OCI-LY7 (cell line): ENCODE measurements around the gene PANK2. TPM values are rescaled to one million over a fixed set of nuclear protein-coding genes. Genes with fewer than 3 reads are reported as not detected.
"Not testable (repeated sequence)": the region's sequence is repeated elsewhere in the genome, so short reads cannot be mapped to it uniquely, and the experiment has no call there.

ENCODE experiments used
- BruUV-seq: library from RNA; stranded (reverse); fragments of 400-500 nt; replicated peaks from 2 replicates; lab custom pipeline; 2021; lab: Mats Ljungman, UMichigan
- CTCF ChIA-PET: fragments of 300-600 bp; sonication (Branson Sonifier 250); formaldehyde crosslinking; loops from one replicate; lab custom pipeline; 2022; ENCODE audit warnings: antibody characterized with exemption; ENCODE audit not compliant: unreplicated experiment; lab: Charles Lee
- POLR2A ChIA-PET: fragments of 300-600 bp; sonication (Branson Sonifier 250); formaldehyde crosslinking; loops from one replicate; lab custom pipeline; 2022; ENCODE audit warnings: antibody characterized with exemption; lab: Charles Lee
- DNase-seq: peaks from one replicate; pipeline ENCODE4 v3.0.0-alpha.2; 2015; ENCODE audit warnings: low spot score
- H2AFZ ChIP-seq: fragments of 200-600 bp; sonication (generic), shearing (Covaris generic); 2 replicates; pipeline ENCODE4 v1.6.1; 2014; ENCODE audit warnings: mild to moderate bottlenecking, antibody characterized with exemption, low read length, moderate library complexity
- H3K27ac ChIP-seq: fragments of 200-600 bp; sonication (generic); 2 replicates; pipeline ENCODE4 v1.5.1; 2014; ENCODE audit warnings: mixed run types, low read depth, mild to moderate bottlenecking, moderate library complexity, low read length, inconsistent platforms; ENCODE audit not compliant: poor library complexity, severe bottlenecking
- H3K36me3 ChIP-seq: fragments of 200-600 bp; sonication (generic); 2 replicates; pipeline ENCODE4 v1.6.1; 2014; ENCODE audit warnings: mild to moderate bottlenecking, antibody characterized with exemption, low read length, moderate library complexity, mixed read lengths; ENCODE audit not compliant: insufficient read depth
- H3K4me1 ChIP-seq: fragments of 200-600 bp; sonication (generic); 2 replicates; pipeline ENCODE4 v1.5.1; 2014; ENCODE audit warnings: mild to moderate bottlenecking, low read length; ENCODE audit not compliant: insufficient read depth, poor library complexity, severe bottlenecking
- H3K4me2 ChIP-seq: fragments of 200-600 bp; sonication (generic); 2 replicates; pipeline ENCODE4 v1.6.1; 2014; ENCODE audit warnings: mild to moderate bottlenecking, low read length
- H3K4me3 ChIP-seq: fragments of 200-600 bp; sonication (generic); 2 replicates; pipeline ENCODE4 v1.5.1; 2014; ENCODE audit warnings: mild to moderate bottlenecking, low read depth, low read length; ENCODE audit not compliant: poor library complexity, severe bottlenecking
- H3K79me2 ChIP-seq: fragments of 200-600 bp; sonication (generic); 2 replicates; pipeline ENCODE4 v1.6.1; 2016; ENCODE audit warnings: low read depth, mild to moderate bottlenecking, low read length, moderate library complexity, mixed read lengths; ENCODE audit not compliant: insufficient read depth
- H3K9me2 ChIP-seq: fragments of 200-600 bp; sonication (generic); 2 replicates; pipeline ENCODE4 v1.6.1; 2016; ENCODE audit warnings: mild to moderate bottlenecking, low read length, mixed read lengths; ENCODE audit not compliant: insufficient read depth
- H3K9me3 ChIP-seq: fragments of 200-600 bp; sonication (generic); 2 replicates; pipeline ENCODE4 v1.6.1; 2014; ENCODE audit warnings: mild to moderate bottlenecking, mixed run types, low read length, mixed read lengths
- H4K20me1 ChIP-seq: fragments of 200-600 bp; sonication (generic); 2 replicates; pipeline ENCODE4 v1.6.1; 2014; ENCODE audit warnings: mild to moderate bottlenecking, antibody characterized with exemption, low read length, moderate library complexity, mixed read lengths; ENCODE audit not compliant: insufficient read depth
- CTCF ChIP-seq: fragments of 200-600 bp; sonication (generic); conservative IDR thresholded peaks from 2 replicates; pipeline ENCODE4 v1.5.1; 2014; ENCODE audit warnings: mild to moderate bottlenecking, antibody characterized with exemption, low read length, moderate library complexity, mixed read lengths
- EZH2phosphoT487 ChIP-seq: fragments of 200-600 bp; sonication (generic); IDR thresholded peaks from 2 replicates; pipeline ENCODE4 v1.6.1; 2018; ENCODE audit warnings: low read depth, borderline replicate concordance, mild to moderate bottlenecking, mixed run types, antibody characterized with exemption, low read length, moderate library complexity, mixed read lengths
- intact Hi-C: fragments of 100-400 bp; cut with micrococcal nuclease; formaldehyde crosslinking; loops from one replicate; pipeline ENCODE4 v1.10.0; 2022; ENCODE audit not compliant: unreplicated experiment
- total RNA-seq, 2 experiments: library from RNA; depleted of rRNA in 1 of 2; stranded (reverse); fragments of >200 nt in 1 of 2; shearing (Covaris generic) in 1 of 2; gene quantifications; 2 replicates each; pipeline ENCODE4 v1.2.3, GENCODE V29; 2014 to 2022

The PANK2 gene
- total RNA-seq, 2 experiments from 2014 or later = 40.9 to 66.6 TPM

- Histone ChIP-seq H3K9me3 (no peaks in the 10 kb centered on the region), H3K27ac (no peak overlapping the region), H3K4me1 (peaks cover 18% of the 10 kb centered on the region), H3K79me2 (peaks cover 7% of the 10 kb centered on the region; the same call in 1 of the 2 replicates), H3K9me2 (no peaks in the 10 kb centered on the region), H3K36me3 (no peaks in the 10 kb centered on the region), H3K4me2 (no peak overlapping the region), H3K4me3 (no peak overlapping the region), H4K20me1 (no peaks in the 10 kb centered on the region), H2AFZ (no peak overlapping the region)
- TF ChIP-seq CTCF (no peak), EZH2phosphoT487 (no peak)
- ChIA-PET POLR2A (no interaction called here), CTCF (no interaction called here)
- DNase-seq = no peak
- intact Hi-C loops = no loop called here
- no TSS peak for BruUV-seq
Measured at GRCh38 chr20:3843490-3843889, 45.7 kb upstream of the PANK2 start.

GRCh38 chr20:3843990-3844619 is 45.1 kb upstream of the PANK2 start:
- intact Hi-C loops = not testable (repeated sequence)

GRCh38 chr20:3846378-3846739 is 42.8 kb upstream of the PANK2 start:
- no peak for TF ChIP-seq EZH2phosphoT487
- CTCF ChIA-PET = no interaction called here
- Histone ChIP-seq H4K20me1 (no peaks in the 10 kb centered on the region), H3K4me3 (peak overlapping the region; percentile 96), H3K36me3 (no peaks in the 10 kb centered on the region), H3K27ac (peak overlapping the region; percentile 18), H2AFZ (peak overlapping the region; percentile 95), H3K9me2 (no peaks in the 10 kb centered on the region), H3K79me2 (peaks cover 7% of the 10 kb centered on the region; the same call in 1 of the 2 replicates), H3K4me1 (peaks cover 20% of the 10 kb centered on the region), H3K9me3 (no peaks in the 10 kb centered on the region), H3K4me2 (peak overlapping the region; percentile 96)
- DNase-seq = no peak
- POLR2A ChIA-PET = interaction anchor here (1.6 kb wide), 1 partner anchor 22 kb away, joined by 3 read pairs; no protein-coding TSS in a partner anchor
- no TSS peak for BruUV-seq
- intact Hi-C loops = loop anchor here (1.0 to 2.0 kb wide), 2 partner anchors 26 to 50 kb away; partner anchors contain the start of genes AP5S1 and CDC25B

More at GRCh38 chr20:3843990-3844619, 45.1 kb upstream of the PANK2 start:
- H3K4me2 ChIP-seq, H3K36me3 ChIP-seq, H3K4me3 ChIP-seq, H3K9me2 ChIP-seq, H3K79me2 ChIP-seq, H2AFZ ChIP-seq, H4K20me1 ChIP-seq, DNase-seq, H3K27ac ChIP-seq, CTCF ChIA-PET, BruUV-seq, H3K9me3 ChIP-seq: not testable (repeated sequence)
- POLR2A ChIA-PET = interaction anchor here (1.1 to 1.6 kb wide), 2 partner anchors 8 to 31 kb away, joined by 3 to 10 read pairs; no protein-coding TSS in a partner anchor
- peaks cover 20% of the 10 kb centered on the region for H3K4me1 ChIP-seq
